ENCODE results near the gene AVPI1.

Gene AVPI1

GRCh38 chr10:97679594-97679993 is 7.4 kb downstream of the AVPI1 start:
- Histone ChIP-seq H4K20me1 (ENCODE audit: insufficient read depth, low read length) (0 out of 2 replicates have a peak, but pooled peaks cover 4% of the 10 kb centered on the region), H2AFZ (ENCODE audit: low read depth, low read length) (no peak overlapping the region), H3K36me3 (replicated peaks; ENCODE audit: low read depth, low read length) (peaks cover 6% of the 10 kb centered on the region), H3K9ac (ENCODE audit: low read length) (no peak overlapping the region), H3K27ac (ENCODE audit: low read length) (no peak overlapping the region), H3K4me1 (ENCODE audit: low read length) (peaks cover 8% of the 10 kb centered on the region), H3K4me3 (ENCODE audit: low read length) (no peak overlapping the region), H3K9me3 (ENCODE audit: insufficient read depth, low read length) (no peaks in the 10 kb centered on the region), H3K4me2 (ENCODE audit: low read length) (no peak overlapping the region), H3K27me3 (ENCODE audit: low read depth, low read length) (no peaks in the 10 kb centered on the region), H3K79me2 (ENCODE audit: low read length) (no peaks in the 10 kb centered on the region)
- TF ChIP-seq EZH2phosphoT487 (IDR thresholded peaks at IDR 0.05; ENCODE audit: low read depth) (no peak), CTCF (IDR thresholded peaks at IDR 0.05; ENCODE audit: low read depth, low read length) (no peak)

GRCh38 chr10:97676770-97677581 is 10.1 kb downstream of the AVPI1 start:
- Histone ChIP-seq H3K4me2 (ENCODE audit: low read length) (no peak overlapping the region), H3K4me3 (ENCODE audit: low read length) (no peak overlapping the region), H3K4me1 (ENCODE audit: low read length) (peaks cover 8% of the 10 kb centered on the region), H4K20me1 (ENCODE audit: insufficient read depth, low read length) (0 out of 2 replicates have a peak, but pooled peaks cover 4% of the 10 kb centered on the region), H3K36me3 (replicated peaks; ENCODE audit: low read depth, low read length) (peaks cover 6% of the 10 kb centered on the region), H3K9me3 (ENCODE audit: insufficient read depth, low read length) (no peaks in the 10 kb centered on the region), H2AFZ (ENCODE audit: low read depth, low read length) (no peak overlapping the region), H3K27me3 (ENCODE audit: low read depth, low read length) (no peaks in the 10 kb centered on the region), H3K9ac (ENCODE audit: low read length) (no peak overlapping the region), H3K79me2 (ENCODE audit: low read length) (no peaks in the 10 kb centered on the region), H3K27ac (ENCODE audit: low read length) (no peak overlapping the region)
- TF ChIP-seq EZH2phosphoT487 (IDR thresholded peaks at IDR 0.05; ENCODE audit: low read depth) (no peak), CTCF (IDR thresholded peaks at IDR 0.05; ENCODE audit: low read depth, low read length) (peak; percentile 51)

GRCh38 chr10:97675222-97675621 is 11.8 kb downstream of the AVPI1 start:
- peaks cover 6% of the 10 kb centered on the region for H3K36me3 ChIP-seq (replicated peaks; ENCODE audit: low read depth, low read length)
- no peaks in the 10 kb centered on the region for H3K27me3 ChIP-seq (ENCODE audit: low read depth, low read length)
- no peaks in the 10 kb centered on the region for H3K79me2 ChIP-seq (ENCODE audit: low read length)
- no peak overlapping the region for H3K9ac ChIP-seq (ENCODE audit: low read length)
- no peak overlapping the region for H3K4me3 ChIP-seq (ENCODE audit: low read length)
- no peak overlapping the region for H3K4me2 ChIP-seq (ENCODE audit: low read length)
- no peak overlapping the region for H2AFZ ChIP-seq (ENCODE audit: low read depth, low read length)
- H3K27ac ChIP-seq (ENCODE audit: low read length): no peak overlapping the region
- TF ChIP-seq EZH2phosphoT487 (IDR thresholded peaks at IDR 0.05; ENCODE audit: low read depth): no peak
- TF ChIP-seq CTCF (IDR thresholded peaks at IDR 0.05; ENCODE audit: low read depth, low read length): no peak
- H3K9me3 ChIP-seq (ENCODE audit: insufficient read depth, low read length): no peaks in the 10 kb centered on the region
- 0 out of 2 replicates have a peak, but pooled peaks cover 4% of the 10 kb centered on the region for H4K20me1 ChIP-seq (ENCODE audit: insufficient read depth, low read length)
- peaks cover 8% of the 10 kb centered on the region for H3K4me1 ChIP-seq (ENCODE audit: low read length)

- H4K20me1 ChIP-seq (ENCODE audit: insufficient read depth, low read length): 0 out of 2 replicates have a peak, but pooled peaks cover 4% of the 10 kb centered on the region
- peaks cover 8% of the 10 kb centered on the region for H3K4me1 ChIP-seq (ENCODE audit: low read length)
- H3K79me2 ChIP-seq (ENCODE audit: low read length): no peaks in the 10 kb centered on the region
- H3K36me3 ChIP-seq (replicated peaks; ENCODE audit: low read depth, low read length): peaks cover 8% of the 10 kb centered on the region
- no peaks in the 10 kb centered on the region for H3K9me3 ChIP-seq (ENCODE audit: insufficient read depth, low read length)
- H3K9ac ChIP-seq (ENCODE audit: low read length): no peak overlapping the region
- H3K4me2 ChIP-seq (ENCODE audit: low read length): no peak overlapping the region
- H3K27me3 ChIP-seq (ENCODE audit: low read depth, low read length): no peaks in the 10 kb centered on the region
- no peak overlapping the region for H2AFZ ChIP-seq (ENCODE audit: low read depth, low read length)
- TF ChIP-seq EZH2phosphoT487 (IDR thresholded peaks at IDR 0.05; ENCODE audit: low read depth) (no peak), CTCF (IDR thresholded peaks at IDR 0.05; ENCODE audit: low read depth, low read length) (no peak)
- no peak overlapping the region for H3K4me3 ChIP-seq (ENCODE audit: low read length)
- no peak overlapping the region for H3K27ac ChIP-seq (ENCODE audit: low read length)
These were observed 13.1 kb downstream of the AVPI1 start for GRCh38 chr10:97673736-97674525.

Data from OCI-LY3 (cell line).